ENCODE measurements around the gene VAV3.

DNA sequence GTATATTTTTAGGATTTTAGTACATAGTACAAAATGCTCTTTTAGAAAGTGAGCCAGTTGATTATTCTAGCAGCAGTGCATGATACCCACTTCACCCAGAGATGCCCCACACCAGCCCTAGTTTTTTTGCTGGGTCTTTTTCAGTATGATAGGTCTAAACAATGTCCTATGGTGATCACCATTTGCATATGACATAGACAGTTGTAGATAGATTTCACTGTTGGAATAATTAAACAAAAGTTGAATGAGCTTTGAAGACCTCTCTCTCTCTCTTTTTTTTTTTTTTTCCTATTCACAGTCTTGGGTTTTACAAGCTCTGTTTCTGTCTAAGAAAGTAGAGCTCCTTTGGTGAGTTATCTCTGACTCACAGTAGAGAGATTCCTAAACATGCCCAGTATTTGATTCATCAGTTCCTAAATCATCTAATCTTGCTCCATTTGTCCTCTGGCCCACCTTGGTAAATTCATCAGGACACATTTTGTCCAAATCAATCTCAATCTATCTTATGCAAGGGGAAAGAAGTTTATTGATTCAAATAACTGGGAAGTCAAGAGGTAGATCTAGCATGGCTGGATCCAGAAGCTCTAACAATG, 44.7 kb upstream of the VAV3 start:
- TF ChIP-seq, protein P1, sequence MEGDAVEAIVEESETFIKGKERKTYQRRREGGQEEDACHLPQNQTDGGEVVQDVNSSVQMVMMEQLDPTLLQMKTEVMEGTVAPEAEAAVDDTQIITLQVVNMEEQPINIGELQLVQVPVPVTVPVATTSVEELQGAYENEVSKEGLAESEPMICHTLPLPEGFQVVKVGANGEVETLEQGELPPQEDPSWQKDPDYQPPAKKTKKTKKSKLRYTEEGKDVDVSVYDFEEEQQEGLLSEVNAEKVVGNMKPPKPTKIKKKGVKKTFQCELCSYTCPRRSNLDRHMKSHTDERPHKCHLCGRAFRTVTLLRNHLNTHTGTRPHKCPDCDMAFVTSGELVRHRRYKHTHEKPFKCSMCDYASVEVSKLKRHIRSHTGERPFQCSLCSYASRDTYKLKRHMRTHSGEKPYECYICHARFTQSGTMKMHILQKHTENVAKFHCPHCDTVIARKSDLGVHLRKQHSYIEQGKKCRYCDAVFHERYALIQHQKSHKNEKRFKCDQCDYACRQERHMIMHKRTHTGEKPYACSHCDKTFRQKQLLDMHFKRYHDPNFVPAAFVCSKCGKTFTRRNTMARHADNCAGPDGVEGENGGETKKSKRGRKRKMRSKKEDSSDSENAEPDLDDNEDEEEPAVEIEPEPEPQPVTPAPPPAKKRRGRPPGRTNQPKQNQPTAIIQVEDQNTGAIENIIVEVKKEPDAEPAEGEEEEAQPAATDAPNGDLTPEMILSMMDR (IDR thresholded peaks at IDR 0.05): no peak
- TF ChIP-seq POLR2A (IDR thresholded peaks at IDR 0.05; ENCODE audit: low read depth): no peak
- no peak for TF ChIP-seq POLR2AphosphoS5 (IDR thresholded peaks at IDR 0.05)
